Measurements from ENCODE around the gene KCNE4. TPM values are rescaled to one million over a fixed set of nuclear protein-coding genes. Genes with fewer than 3 reads are reported as not detected.

The KCNE4 gene, protein sequence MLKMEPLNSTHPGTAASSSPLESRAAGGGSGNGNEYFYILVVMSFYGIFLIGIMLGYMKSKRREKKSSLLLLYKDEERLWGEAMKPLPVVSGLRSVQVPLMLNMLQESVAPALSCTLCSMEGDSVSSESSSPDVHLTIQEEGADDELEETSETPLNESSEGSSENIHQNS
- polyA plus RNA-seq = not detected in 2 replicates

DNA sequence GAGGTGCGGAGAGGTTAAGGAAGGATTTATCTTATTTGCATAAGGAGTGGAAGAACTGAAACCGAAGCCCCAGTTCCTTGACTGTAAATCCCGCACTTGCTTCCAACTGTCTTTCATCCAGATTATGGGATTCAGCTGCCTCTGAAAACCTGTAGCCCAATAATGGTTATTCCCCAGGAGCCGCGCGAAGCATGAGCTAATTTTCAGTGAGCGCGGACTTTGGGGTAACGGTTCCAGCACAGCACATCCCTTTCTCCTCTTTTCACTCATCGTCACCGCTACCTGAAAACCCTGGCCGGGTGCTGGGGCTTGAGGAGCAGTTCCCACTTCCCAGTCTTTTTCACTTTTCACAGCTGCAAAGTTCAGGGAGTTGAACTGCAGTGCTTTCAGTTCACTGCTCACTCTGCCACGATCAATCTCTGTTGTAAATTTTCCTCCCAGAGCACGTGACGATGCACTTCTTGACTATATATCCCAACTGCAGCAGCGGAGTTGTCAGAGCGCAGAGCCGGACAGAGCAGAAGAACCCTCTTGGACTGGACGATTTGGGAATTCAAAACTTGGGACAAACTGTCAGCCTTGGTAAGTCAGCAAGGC is at the start of gene KCNE4:
Gene KCNE4 (plus strand): TSS at position 498 of the 597 bp plus-strand sequence. CDS start 641 bp downstream, outside the sequence.

Other genes with a start within 250 kb of the KCNE4 start
- 143 and 150 TPM in 2 replicates for gene ACSL3, start 191.2 kb upstream of the KCNE4 start, polyA plus RNA-seq

Measured in Purkinje cell (primary cell).